K562 (cell line): ENCODE data around the gene EFNA2. TPM values are rescaled to one million over a fixed set of nuclear protein-coding genes. Genes with fewer than 3 reads are reported as not detected.

Source experiments
- ARID1B ChIP-seq: fragments of 450-650 bp; IDR thresholded peaks from 2 replicates; pipeline ENCODE4 v1.6.1; 2016; ENCODE audit warnings: antibody characterized with exemption, mild to moderate bottlenecking, inconsistent platforms
- CHD4 ChIP-seq: fragments of 200-600 bp; sonication (generic); IDR thresholded peaks from 3 replicates; pipeline ENCODE4 v1.6.1; 2012; ENCODE audit warnings: low read depth, mild to moderate bottlenecking, mixed read lengths, low read length, inconsistent platforms; ENCODE audit not compliant: insufficient read depth, insufficient replicate concordance, poor library complexity, severe bottlenecking
- GTF2E2 ChIP-seq: fragments of 200-800 bp; sonication (Bioruptor generic); IDR thresholded peaks from 2 replicates; pipeline ENCODE4 v1.6.1; 2016; ENCODE audit warnings: missing genetic modification characterization, missing compliant biosample characterization
- HNRNPH1 ChIP-seq: fragments of 200-400 bp; formaldehyde crosslinking; optimal IDR thresholded peaks from 2 replicates; pipeline ENCODE3; 2017; ENCODE audit warnings: low read depth, mild to moderate bottlenecking, low read length, moderate library complexity
- KAT8 ChIP-seq: fragments of 450-650 bp; IDR thresholded peaks from 2 replicates; pipeline ENCODE4 v1.6.1; 2016; ENCODE audit warnings: low read depth, mild to moderate bottlenecking
- KLF13 ChIP-seq: fragments of 450-650 bp; IDR thresholded peaks from 2 replicates; pipeline ENCODE4 v1.6.1; 2016; ENCODE audit warnings: missing genetic modification characterization, low read depth, mild to moderate bottlenecking, missing compliant biosample characterization, moderate library complexity, borderline replicate concordance
- MBD1 ChIP-seq: fragments of 250-450 bp; sonication (Bioruptor Pico); IDR thresholded peaks from 2 replicates; pipeline ENCODE4 v1.8.0; 2022; ENCODE audit warnings: inconsistent platforms
- MEF2A ChIP-seq: IDR thresholded peaks from 2 replicates; pipeline ENCODE4 v1.6.1; 2011; ENCODE audit warnings: low read depth, mild to moderate bottlenecking, low read length, moderate library complexity; ENCODE audit not compliant: control insufficient read depth
- MTF1 ChIP-seq: fragments of 250-450 bp; sonication (Bioruptor Pico); IDR thresholded peaks from 2 replicates; pipeline ENCODE4 v1.9.0; 2021; ENCODE audit warnings: moderate library complexity, mild to moderate bottlenecking, inconsistent platforms, borderline replicate concordance
- NR1H2 ChIP-seq: sonication (generic); formaldehyde crosslinking; IDR thresholded peaks from 2 replicates; pipeline ENCODE4 v1.4.0; 2020; ENCODE audit warnings: mild to moderate bottlenecking, missing genetic modification reagents
- RB1 ChIP-seq: fragments of 450-650 bp; IDR thresholded peaks from 2 replicates; pipeline ENCODE4 v1.6.1; 2017; ENCODE audit warnings: low read depth, mild to moderate bottlenecking
- RNF2 ChIP-seq: sonication (generic); IDR thresholded peaks from 2 replicates; pipeline ENCODE4 v1.6.1; 2016
- ZBTB7A ChIP-seq: IDR thresholded peaks from 2 replicates; pipeline ENCODE4 v1.6.1; 2011; ENCODE audit warnings: low read depth, mild to moderate bottlenecking, low read length, moderate library complexity, borderline replicate concordance; ENCODE audit not compliant: control insufficient read depth
- ZNF12 ChIP-seq: sonication (generic); formaldehyde crosslinking; IDR thresholded peaks from 2 replicates; pipeline ENCODE4 v1.4.0; 2020; ENCODE audit warnings: mild to moderate bottlenecking, missing genetic modification reagents
- ZNF175 ChIP-seq: fragments of 200-800 bp; sonication (Bioruptor generic); IDR thresholded peaks from 2 replicates; pipeline ENCODE4 v1.6.1; 2016; ENCODE audit warnings: low read depth, mild to moderate bottlenecking, missing genetic modification characterization, missing compliant biosample characterization
- ZNF785 ChIP-seq: fragments of 250-450 bp; sonication (Bioruptor Pico); IDR thresholded peaks from 2 replicates; pipeline ENCODE4 v1.4.0; 2020; ENCODE audit warnings: mild to moderate bottlenecking
- polyA plus RNA-seq, 8 experiments: library from polyadenylated mRNA; depleted of rRNA in 4 of 8; stranded (reverse) in 5 of 8; unstranded in 3 of 8; fragments of >200 nt; fragmentation: Nextera tagmentation in 2 of 8; fragmentation: Illumina TruSeq in 1 of 8; extraction: Ambion mirVana in 2 of 8; extraction: Trizol in 1 of 8; gene quantifications; 2 replicates each; pipeline versions ENCODE4 v1.2.1 to v1.2.3, GENCODE V29; 2011 to 2014; ENCODE audit warnings: inconsistent platforms in 1 of 8, missing spikeins in 1 of 8
- total RNA-seq, 7 experiments: library from RNA; depleted of rRNA in 6 of 7; stranded (reverse); fragments of >200 nt in 6 of 7; fragmentation: Illumina TruSeq in 2 of 7; extraction: Trizol in 2 of 7; gene quantifications; 2 replicates each; pipeline versions ENCODE4 v1.2.1 to v1.2.3, GENCODE V29; 2011 to 2021; ENCODE audit warnings: low replicate concordance in 1 of 7
- TF ChIP-seq, protein P1 (sequence below): IDR thresholded peaks from 2 replicates; pipeline ENCODE4 v1.6.1; 2016; ENCODE audit warnings: missing genetic modification characterization, missing compliant biosample characterization
- TF ChIP-seq, protein P2 (sequence below): fragments of 250-450 bp; sonication (Bioruptor Pico); IDR thresholded peaks from 2 replicates; pipeline ENCODE4 v1.5.0; 2022; ENCODE audit warnings: mild to moderate bottlenecking
- TF ChIP-seq, protein P3 (sequence below): sonication (generic); formaldehyde crosslinking; IDR thresholded peaks from 2 replicates; pipeline ENCODE4 v1.8.1; 2023; ENCODE audit warnings: mild to moderate bottlenecking, missing genetic modification reagents
- TF ChIP-seq, protein P4 (sequence below): sonication (generic); formaldehyde crosslinking; IDR thresholded peaks from 2 replicates; pipeline ENCODE4 v1.4.0; 2020; ENCODE audit warnings: mild to moderate bottlenecking, missing genetic modification reagents

Gene EFNA2
- total and polyA plus RNA-seq, 9 of the 15 experiments (the other 6 are each of a cell fraction or from before 2014, with no cell fraction given): 0.11 to 0.44 (median 0.15) TPM; not detected in 6

DNA sequence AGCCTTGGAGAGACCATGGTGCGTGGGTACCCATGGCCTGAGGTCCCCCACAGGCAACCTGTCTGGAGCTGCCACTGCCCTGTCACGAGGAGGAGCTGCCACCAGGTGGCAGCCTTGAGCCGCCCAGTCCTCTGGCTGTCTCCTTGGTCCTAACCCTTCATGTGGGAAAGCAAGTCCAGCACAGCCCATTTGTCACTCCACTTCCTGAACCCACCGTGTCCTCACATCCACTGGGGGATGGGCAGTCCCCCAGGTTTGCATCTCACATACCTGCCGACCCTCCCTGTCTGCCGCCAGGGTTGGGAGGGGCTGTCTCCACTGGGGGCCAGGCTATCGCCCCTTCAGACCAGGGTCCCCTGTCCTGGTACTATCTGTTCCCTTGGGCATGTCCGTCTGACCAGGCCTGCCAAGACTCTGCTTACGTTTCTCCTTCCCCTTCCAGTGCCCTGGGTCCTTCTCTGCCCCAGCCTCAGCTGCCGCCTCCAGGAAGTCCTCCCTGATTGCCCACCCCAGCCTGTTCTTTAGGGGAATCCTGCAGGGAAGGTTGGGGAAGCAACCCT is 5.8 kb upstream of the EFNA2 start (continued):
- TF ChIP-seq MTF1 (CRISPR knock-in tag) (no peak), RB1 (peak; percentile 62; the same call in 1 of the 2 replicates), KAT8 (no peak), ZNF785 (CRISPR knock-in tag) (no peak), HNRNPH1 (no peak), MEF2A (no peak), ARID1B (no peak), CHD4 (peak; percentile 88), RNF2 (no peak), GTF2E2 (no peak), MBD1 (CRISPR knock-in tag) (no peak), ZBTB7A (0 out of 2 replicates have a peak, but pooled peaks have one; percentile 42), KLF13 (tag) (no peak), ZNF12 (no peak), NR1H2 (no peak), ZNF175 (CRISPR knock-in tag) (no peak)
- TF ChIP-seq, protein P1, sequence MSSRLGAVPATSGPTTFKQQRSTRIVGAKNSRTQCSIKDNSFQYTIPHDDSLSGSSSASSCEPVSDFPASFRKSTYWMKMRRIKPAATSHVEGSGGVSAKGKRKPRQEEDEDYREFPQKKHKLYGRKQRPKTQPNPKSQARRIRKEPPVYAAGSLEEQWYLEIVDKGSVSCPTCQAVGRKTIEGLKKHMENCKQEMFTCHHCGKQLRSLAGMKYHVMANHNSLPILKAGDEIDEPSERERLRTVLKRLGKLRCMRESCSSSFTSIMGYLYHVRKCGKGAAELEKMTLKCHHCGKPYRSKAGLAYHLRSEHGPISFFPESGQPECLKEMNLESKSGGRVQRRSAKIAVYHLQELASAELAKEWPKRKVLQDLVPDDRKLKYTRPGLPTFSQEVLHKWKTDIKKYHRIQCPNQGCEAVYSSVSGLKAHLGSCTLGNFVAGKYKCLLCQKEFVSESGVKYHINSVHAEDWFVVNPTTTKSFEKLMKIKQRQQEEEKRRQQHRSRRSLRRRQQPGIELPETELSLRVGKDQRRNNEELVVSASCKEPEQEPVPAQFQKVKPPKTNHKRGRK: no peak
- TF ChIP-seq, protein P2, sequence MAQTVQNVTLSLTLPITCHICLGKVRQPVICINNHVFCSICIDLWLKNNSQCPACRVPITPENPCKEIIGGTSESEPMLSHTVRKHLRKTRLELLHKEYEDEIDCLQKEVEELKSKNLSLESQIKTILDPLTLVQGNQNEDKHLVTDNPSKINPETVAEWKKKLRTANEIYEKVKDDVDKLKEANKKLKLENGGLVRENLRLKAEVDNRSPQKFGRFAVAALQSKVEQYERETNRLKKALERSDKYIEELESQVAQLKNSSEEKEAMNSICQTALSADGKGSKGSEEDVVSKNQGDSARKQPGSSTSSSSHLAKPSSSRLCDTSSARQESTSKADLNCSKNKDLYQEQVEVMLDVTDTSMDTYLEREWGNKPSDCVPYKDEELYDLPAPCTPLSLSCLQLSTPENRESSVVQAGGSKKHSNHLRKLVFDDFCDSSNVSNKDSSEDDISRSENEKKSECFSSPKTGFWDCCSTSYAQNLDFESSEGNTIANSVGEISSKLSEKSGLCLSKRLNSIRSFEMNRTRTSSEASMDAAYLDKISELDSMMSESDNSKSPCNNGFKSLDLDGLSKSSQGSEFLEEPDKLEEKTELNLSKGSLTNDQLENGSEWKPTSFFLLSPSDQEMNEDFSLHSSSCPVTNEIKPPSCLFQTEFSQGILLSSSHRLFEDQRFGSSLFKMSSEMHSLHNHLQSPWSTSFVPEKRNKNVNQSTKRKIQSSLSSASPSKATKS (CRISPR knock-in tag): no peak
- TF ChIP-seq, protein P3, sequence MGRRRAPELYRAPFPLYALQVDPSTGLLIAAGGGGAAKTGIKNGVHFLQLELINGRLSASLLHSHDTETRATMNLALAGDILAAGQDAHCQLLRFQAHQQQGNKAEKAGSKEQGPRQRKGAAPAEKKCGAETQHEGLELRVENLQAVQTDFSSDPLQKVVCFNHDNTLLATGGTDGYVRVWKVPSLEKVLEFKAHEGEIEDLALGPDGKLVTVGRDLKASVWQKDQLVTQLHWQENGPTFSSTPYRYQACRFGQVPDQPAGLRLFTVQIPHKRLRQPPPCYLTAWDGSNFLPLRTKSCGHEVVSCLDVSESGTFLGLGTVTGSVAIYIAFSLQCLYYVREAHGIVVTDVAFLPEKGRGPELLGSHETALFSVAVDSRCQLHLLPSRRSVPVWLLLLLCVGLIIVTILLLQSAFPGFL (CRISPR knock-in tag): no peak
- TF ChIP-seq, protein P4, sequence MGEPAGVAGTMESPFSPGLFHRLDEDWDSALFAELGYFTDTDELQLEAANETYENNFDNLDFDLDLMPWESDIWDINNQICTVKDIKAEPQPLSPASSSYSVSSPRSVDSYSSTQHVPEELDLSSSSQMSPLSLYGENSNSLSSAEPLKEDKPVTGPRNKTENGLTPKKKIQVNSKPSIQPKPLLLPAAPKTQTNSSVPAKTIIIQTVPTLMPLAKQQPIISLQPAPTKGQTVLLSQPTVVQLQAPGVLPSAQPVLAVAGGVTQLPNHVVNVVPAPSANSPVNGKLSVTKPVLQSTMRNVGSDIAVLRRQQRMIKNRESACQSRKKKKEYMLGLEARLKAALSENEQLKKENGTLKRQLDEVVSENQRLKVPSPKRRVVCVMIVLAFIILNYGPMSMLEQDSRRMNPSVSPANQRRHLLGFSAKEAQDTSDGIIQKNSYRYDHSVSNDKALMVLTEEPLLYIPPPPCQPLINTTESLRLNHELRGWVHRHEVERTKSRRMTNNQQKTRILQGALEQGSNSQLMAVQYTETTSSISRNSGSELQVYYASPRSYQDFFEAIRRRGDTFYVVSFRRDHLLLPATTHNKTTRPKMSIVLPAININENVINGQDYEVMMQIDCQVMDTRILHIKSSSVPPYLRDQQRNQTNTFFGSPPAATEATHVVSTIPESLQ: no peak
